Panc1 (cell line): ENCODE data around the gene CEP131.

Experiments
- CTCF ChIP-seq: fragments of 450-650 bp; IDR thresholded peaks from 2 replicates; pipeline ENCODE4 v1.5.1; 2017; ENCODE audit warnings: mild to moderate bottlenecking
- REST ChIP-seq, 2 experiments: IDR thresholded peaks; 2 replicates each; pipeline ENCODE4 v1.6.1; 2011 to 2012; ENCODE audit warnings: low read depth in 2 of 2, control low read depth in 1 of 2, low read length in 1 of 2, mild to moderate bottlenecking in 1 of 2, moderate library complexity in 1 of 2; ENCODE audit not compliant: insufficient read depth in 1 of 2

GRCh38 chr17:81197831-81198490 is 24.8 kb downstream of the CEP131 start:
- TF ChIP-seq CTCF (no peak), REST (IDR thresholded peaks at IDR 0.05; ENCODE audit: insufficient read depth in 1 of 2, low read depth in 2 of 2, low read length in 1 of 2) (no peak)
